Measurements from ENCODE around the gene NECAB3. TPM values are rescaled to one million over a fixed set of nuclear protein-coding genes. Genes with fewer than 3 reads are reported as not detected.

The NECAB3 gene
- total and polyA plus RNA-seq, 2 donors (not counting 3 experiments of a cell fraction or from before 2014, with no cell fraction given), result 18.1 to 22.4 TPM

- CTCF ChIA-PET, result interaction anchor here (1.0 kb wide), 1 partner anchor 46 kb away, joined by 3 read pairs; no protein-coding TSS in a partner anchor
- Histone ChIP-seq H3K36me3 (ENCODE audit: control insufficient read depth in 2 of 2, extremely low read depth in 1 of 2, insufficient read depth in 2 of 2, low read length in 2 of 2) (peaks cover 0 to 2% of the 10 kb centered on the region in 2 experiments), H3K9ac (replicated peaks; ENCODE audit: extremely low read depth, insufficient read depth, low read length) (no peak overlapping the region), H3K79me2 (ENCODE audit: control insufficient read depth, insufficient read depth, low read length) (no peaks in the 10 kb centered on the region), H3K4me3 (replicated peaks in 1 of 3; ENCODE audit: insufficient read depth in 1 of 3, low read depth in 1 of 3, low read length in 3 of 3) (no peak overlapping the region), H3K4me2 (ENCODE audit: insufficient read depth, low read length) (no peak overlapping the region), H4K20me1 (replicated peaks; ENCODE audit: control insufficient read depth, extremely low read depth, insufficient read depth, low read length) (no peaks in the 10 kb centered on the region), H3K4me1 (ENCODE audit: control insufficient read depth, extremely low read depth, insufficient read depth, low read length) (no peaks in the 10 kb centered on the region), H3K9me1 (replicated peaks; ENCODE audit: control insufficient read depth, extremely low read depth, insufficient read depth, low read length) (no peaks in the 10 kb centered on the region), H3K27me3 (ENCODE audit: control insufficient read depth in 2 of 2, insufficient read depth in 2 of 2, low read length in 2 of 2) (no peaks in the 10 kb centered on the region), H3K27ac (ENCODE audit: insufficient read depth, low read depth, low read length) (no peak overlapping the region), H2AFZ (ENCODE audit: low read depth, low read length) (no peak overlapping the region), H3K9me3 (replicated peaks; ENCODE audit: control insufficient read depth, insufficient read depth, low read length) (no peaks in the 10 kb centered on the region)
- intact Hi-C loops (cut with micrococcal nuclease), result no loop called here
- DNase-seq (ENCODE audit: low read depth, low spot score) (no peak), FAIRE-seq (no peak)
- TF ChIP-seq EZH2 (IDR thresholded peaks at IDR 0.05; ENCODE audit: borderline replicate concordance, low read depth, low read length, severe bottlenecking) (no peak), CTCF (IDR thresholded peaks at IDR 0.05; ENCODE audit: extremely low read depth in 1 of 2, insufficient read depth in 1 of 2, low read depth in 1 of 2, low read length in 2 of 2) (no peak), MYC (IDR thresholded peaks at IDR 0.05; ENCODE audit: low read depth, low read length) (no peak), GATA2 (IDR thresholded peaks at IDR 0.05; ENCODE audit: insufficient read depth, insufficient read length, low read depth, low read length) (no peak), POLR2A (IDR thresholded peaks at IDR 0.05; ENCODE audit: low read depth, low read length) (no peak), MAX (IDR thresholded peaks at IDR 0.05; ENCODE audit: insufficient read depth, insufficient read length) (no peak), FOS (IDR thresholded peaks at IDR 0.05; ENCODE audit: borderline replicate concordance, insufficient read depth, low read length) (no peak)
- POLR2A ChIA-PET, result no interaction called here
- no TSS peak for BruUV-seq (replicated peaks)
- dilution Hi-C loops (cut with MboI; ENCODE audit: extremely low pct_ligation_motif_present, low sequenced_read_pairs), result no loop called here
Observed at GRCh38 chr20:33621717-33622400, 52.4 kb downstream of the NECAB3 start.

Measured in endothelial cell of umbilical vein (primary cell).